T-helper 1 cell treated with Interleukin-12 subunit alpha and Interleukin-12 subunit beta and Interleukin-4 antibody, amounts not matched to agents 30 ng/mL and 1 ng/mL, for 36 hours (primary cell): Measurements from ENCODE around the gene RPS6KA5. TPM values are rescaled to one million over a fixed set of nuclear protein-coding genes. Genes with fewer than 3 reads are reported as not detected.
"Not testable (repeated sequence)": the region's sequence is repeated elsewhere in the genome, so short reads cannot be mapped to it uniquely, and the experiment has no call there.

Experiments
- intact Hi-C: fragments of 100-400 bp; cut with micrococcal nuclease; formaldehyde crosslinking; loops from one replicate; pipeline ENCODE4 v1.15.1; 2024
- total RNA-seq: library from RNA; stranded (reverse); gene quantifications from 2 replicates; pipeline ENCODE4 v1.2.3, GENCODE V29; 2022

RPS6KA5 gene
- total RNA-seq, 1 donor from 2014 or later = 49.6 TPM

- intact Hi-C loops = not testable (repeated sequence)
These were observed 106.8 kb downstream of the RPS6KA5 start for GRCh38 chr14:90953643-90954042.

DNA sequence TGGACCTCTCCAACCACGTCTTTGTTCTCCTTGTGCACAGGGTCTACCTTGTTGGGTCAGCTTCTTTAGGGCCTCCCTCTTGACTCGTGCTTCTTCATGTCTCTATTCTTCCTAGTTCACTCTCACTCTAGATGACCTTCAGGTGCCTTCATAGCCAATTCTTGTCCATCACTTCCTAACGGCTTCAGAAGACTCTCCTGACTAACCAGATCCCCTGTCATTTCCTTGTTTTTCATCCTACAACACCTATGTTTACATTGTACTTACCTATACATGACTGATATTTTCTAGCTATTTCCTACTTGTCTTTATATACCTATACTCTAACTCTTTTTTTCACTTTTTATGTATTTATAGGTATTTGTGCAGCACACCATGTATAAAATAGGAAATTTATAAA, 117.1 kb downstream of the RPS6KA5 start:
- intact Hi-C loops = no loop called here

DNA sequence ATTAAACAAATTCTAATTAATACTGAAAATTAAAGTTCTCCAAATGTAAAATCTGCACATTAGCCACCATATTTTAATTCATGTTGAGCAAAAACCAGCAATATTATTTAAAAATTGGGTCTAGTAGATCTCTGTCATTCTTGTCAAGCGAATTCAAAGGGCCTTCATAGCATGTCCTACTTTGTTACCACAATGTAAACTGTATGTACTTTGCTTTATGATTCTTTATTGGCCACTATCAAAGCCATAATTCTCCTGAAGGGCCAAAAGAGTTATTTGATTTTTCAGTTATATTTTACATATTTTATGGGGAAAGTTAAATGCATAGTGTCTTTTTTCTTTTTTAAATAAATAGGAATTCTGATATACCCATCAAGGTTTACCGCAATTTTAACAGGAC, 117.9 kb downstream of the RPS6KA5 start:
- intact Hi-C loops = no loop called here

DNA sequence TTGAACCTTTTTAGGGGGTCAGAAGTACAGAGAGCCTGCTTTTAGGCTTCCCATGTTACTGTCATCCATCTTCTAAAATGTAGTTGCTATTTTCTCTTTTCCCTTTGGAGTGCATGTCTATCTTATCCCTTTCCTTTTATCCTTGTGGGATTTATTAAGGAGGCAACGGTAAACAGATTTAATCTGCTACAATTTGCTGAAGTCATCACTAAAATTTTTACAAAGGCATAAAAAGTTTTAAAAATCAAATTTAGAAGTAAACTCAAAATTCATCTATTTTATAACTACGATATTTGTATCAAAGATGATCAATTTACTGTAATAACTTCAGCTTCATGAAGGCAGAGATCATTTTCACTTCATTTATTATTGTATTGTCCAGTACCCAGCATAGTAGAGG, 118.7 kb downstream of the RPS6KA5 start:
- intact Hi-C loops = no loop called here

DNA sequence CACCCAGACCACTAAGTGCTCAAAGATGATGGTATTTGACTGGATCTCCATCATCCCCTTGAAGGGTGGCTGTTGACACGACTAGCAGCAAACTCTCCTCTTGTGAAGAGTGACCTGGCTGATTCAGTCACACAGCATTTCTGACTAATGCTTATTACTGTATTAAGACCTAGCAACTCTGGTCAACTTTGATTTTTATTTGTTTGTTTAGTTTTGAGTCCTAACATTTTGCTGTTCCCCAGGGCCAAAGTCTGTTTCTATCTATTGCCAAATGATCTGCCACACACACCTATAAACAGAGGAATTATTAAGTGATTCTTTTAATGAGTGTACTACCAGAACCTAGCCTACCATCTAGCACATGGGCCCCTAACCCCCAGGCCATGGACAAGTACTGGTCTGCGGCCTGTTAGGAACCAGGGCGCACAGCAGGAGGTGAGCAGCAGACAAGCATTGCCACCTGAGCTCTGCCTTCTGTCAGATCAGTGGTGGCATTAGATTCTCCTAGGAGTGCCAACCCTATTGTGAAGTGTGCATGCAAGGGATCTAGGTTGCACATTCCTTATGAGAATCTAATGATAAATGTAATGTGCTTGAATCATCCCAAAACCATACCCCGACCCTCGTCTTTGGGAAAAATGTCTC, 120.0 kb downstream of the RPS6KA5 start:
- intact Hi-C loops = no loop called here

DNA sequence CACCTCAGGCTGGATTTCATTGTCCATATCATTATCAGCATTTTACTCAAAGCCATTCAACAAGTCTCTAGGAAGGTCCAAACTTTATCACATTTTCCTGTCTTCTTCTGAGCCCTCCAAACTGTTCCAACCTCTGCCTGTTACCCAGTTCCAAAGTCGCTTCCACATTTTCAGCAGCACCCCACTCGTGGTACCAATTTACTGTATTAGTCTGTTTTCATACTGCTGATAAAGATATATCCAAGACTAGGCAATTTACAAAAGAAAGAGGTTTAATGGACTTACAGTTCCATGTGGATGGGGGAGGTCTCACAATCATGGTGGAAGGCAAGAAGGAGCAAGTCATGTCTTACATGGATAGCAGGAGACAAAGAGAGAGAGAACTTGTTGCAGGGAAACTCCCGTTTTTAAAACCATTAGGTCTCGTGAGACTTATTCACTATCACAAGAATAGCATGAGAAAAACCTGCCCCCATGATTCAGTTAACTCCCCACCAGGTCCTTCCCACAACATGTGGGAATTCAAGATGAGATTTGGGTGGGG, 121.1 kb downstream of the RPS6KA5 start:
- intact Hi-C loops = not testable (repeated sequence)

DNA sequence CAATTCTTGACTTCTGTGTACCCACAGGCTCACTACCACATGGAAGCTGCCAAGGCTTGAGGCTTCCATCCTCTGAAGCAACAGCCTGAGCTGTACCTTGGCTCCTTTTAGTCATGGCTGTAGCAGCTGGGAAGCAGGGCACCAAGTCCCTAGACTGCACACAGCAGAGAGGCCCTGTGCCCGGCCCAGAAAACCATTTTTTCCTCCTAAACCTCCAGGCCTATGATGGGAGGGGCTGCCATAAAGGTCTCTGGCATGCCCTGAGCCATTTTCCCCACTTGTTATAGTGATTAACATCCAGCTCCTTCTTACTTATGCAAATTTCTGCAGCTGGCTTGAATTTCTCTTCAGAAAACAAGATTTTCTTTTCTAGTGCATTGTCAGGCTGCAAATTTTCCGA, 121.8 kb downstream of the RPS6KA5 start:
- intact Hi-C loops = no loop called here

- intact Hi-C loops = no loop called here
These were observed 123.5 kb downstream of the RPS6KA5 start for GRCh38 chr14:90936757-90937440.

DNA sequence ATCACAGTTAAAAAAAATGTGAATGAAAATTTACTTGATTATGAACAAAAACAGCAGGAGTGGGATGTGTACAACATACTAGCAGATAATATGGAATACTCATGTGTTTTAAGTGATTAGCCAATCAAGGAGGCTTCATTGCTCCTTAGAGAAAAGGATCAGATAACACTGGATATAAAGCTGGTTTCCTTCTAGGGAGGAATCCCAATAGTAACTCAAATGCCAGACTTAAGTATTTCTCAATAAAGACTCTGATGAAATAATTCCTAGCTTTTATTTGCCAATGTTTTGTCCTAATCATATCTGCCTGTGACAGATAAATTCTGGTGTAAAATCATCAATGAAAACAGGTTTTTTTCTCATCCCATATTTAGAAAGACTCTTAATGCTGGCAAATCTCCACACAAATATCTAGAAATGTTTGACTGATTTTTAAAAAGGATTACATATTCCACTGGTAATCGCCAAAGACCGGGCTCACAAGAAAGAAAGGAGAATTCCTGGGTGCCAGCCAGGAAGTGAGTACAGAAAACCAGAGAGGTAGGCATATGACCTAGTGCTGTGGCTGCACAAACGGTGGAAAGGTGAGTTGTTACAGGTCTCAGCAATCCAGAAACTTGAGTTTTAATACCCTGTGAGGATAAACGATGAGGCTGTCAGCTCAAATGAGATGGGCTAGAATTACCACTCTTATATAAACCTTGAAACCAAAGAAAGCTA, 135.7 kb downstream of the RPS6KA5 start:
- intact Hi-C loops = no loop called here

DNA sequence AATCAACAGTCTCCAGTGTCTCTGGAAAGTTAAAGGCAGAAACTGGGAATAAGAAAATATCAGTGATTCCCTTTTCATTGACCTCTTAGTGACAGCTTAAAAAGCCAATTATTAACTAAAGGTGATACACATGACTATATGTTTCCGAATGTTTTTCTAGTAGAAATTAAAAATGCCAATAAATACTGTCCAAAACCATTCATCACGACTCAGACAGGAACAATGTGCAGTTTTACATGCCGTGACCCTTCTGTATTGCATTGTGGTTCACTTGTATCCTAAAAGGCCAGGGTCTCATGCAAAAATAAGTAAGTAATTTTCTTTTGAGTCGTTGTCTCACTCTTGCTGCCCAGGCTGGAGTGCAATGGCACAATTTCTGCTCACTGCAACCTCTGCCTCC, 138.3 kb downstream of the RPS6KA5 start:
- intact Hi-C loops = no loop called here

DNA sequence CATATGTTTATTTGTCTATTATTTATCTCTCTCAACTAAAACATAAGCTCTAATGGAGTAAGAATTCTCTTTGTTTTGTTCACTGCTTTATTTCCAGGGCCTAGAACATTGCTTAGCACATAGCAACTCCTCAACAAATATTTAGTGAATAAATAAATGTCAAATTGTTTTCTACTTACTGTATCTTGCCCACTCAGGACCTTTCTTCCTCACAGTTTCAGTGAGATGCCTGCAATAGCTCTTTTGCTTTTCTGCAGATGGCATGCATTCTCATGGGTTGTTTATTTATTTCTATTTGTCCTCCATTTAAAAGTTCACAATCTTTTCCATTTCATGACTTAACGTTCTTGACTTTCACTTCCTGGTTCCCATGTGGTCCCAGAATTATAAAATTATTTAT, 149.3 kb downstream of the RPS6KA5 start:
- intact Hi-C loops = no loop called here

- intact Hi-C loops = no loop called here
These were observed 153.3 kb downstream of the RPS6KA5 start for GRCh38 chr14:90907178-90907577.

DNA sequence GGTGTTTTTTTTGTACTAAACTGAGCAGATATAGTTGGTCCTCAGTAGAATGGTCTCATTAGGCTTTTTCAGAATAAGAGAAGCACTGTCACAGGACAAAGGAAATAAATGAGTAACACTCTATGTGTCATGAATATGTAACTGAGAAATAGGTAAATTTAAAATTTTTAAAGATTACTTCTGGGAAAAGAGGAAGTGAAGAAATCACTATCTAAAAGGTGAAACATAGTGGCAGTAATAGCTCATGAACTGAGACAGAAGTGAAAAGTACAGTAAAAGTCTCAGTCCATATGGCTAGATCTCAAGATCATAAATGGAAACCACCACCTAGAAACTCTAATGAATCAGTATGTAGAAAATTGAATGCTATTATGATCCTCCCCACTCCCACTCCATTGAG, 154.9 kb downstream of the RPS6KA5 start:
- intact Hi-C loops = no loop called here

DNA sequence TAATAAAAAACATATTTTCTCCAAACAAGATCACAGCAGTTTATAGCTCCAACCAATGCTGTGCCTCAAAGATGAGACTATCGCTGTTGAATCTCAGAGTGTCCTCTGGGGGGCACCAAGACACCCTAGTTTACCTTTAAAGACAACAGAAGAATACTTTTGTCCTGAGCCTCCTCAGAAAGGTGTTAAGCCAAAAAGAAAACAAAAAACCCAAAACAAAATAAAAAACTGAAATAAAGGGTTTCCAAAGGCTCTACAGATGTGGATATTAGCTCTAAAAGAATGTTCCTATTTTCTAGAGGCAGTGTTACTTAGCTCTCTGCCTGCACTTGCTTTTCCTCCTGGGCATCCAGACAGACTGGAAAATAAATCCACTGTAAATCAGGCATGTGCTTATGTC, 157.3 kb downstream of the RPS6KA5 start:
- intact Hi-C loops = loop anchor here (1.0 to 5.0 kb wide), 7 partner anchors 134 to 383 kb away; partner anchors contain the start of gene DGLUCY

GRCh38 chr14:90900476-90901083, 159.9 kb downstream of the RPS6KA5 start:
- intact Hi-C loops = loop anchor here (5.0 kb wide), 1 partner anchor 137 kb away; no protein-coding TSS in a partner anchor

DNA sequence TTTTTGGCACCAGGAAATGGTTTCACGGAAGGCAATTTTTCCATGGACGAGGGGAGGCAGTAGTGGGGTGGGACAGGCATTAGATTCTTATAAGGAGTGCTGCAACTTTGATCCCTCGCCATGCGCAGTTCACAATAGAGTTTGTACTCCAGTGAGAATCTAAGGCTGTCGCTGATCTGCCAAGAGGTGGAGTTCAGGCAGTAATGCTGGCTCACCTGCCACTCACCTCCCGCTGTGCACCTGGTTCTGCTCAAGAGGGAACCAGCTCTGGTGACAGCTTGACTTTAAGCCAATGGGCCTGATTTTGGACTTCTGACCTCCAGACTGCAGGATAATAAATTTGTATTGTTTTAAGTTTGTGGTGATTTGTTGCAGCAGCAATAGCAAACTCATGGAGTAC, 163.4 kb downstream of the RPS6KA5 start:
- intact Hi-C loops = no loop called here

DNA sequence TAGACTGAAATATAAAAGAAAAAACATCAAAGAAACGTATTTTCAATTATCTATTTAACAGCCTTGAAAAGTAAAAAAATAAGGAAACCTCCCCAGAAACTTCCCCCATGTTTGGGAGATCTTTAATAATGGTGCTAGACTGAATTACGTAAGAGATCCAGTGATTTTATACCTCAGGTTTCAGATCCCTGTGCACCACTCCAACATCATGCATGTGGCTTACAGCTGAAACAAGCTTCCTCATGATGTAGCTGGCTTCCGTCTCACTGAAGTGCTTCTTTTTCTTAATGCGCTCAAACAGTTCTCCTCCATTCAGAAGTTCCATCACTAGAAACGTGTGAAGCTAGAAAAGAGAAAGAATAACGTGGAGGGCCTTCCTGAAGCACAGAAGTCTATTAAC, 166.2 kb downstream of the RPS6KA5 start:
- intact Hi-C loops = no loop called here

DNA sequence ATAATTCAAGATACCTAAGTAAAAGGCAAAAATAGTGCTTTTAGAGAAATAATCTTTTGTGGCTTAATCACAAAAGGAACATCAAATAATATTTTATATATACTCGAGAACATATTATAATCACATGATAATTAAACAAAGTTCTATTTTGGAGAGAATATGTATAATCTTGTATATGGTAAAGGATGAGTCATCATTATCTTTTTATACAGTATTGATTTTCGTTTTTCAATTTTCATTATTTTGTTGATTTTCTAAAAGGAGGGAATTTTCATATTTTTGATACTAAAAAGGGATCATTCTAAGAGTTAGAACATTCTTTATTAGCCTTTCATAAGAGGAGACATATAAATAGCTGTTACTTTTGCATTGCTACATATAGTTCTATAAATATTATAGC, 166.9 kb downstream of the RPS6KA5 start:
- intact Hi-C loops = no loop called here

- intact Hi-C loops = no loop called here
These were observed 167.5 kb downstream of the RPS6KA5 start for GRCh38 chr14:90892970-90893369.

GRCh38 chr14:90891326-90891725, 169.1 kb downstream of the RPS6KA5 start:
- intact Hi-C loops = no loop called here

- intact Hi-C loops = no loop called here
These were observed 170.0 kb downstream of the RPS6KA5 start for GRCh38 chr14:90890322-90891020.
